GM12891 (cell line): ENCODE data around the gene ERO1A.

Source experiments
- POLR2A ChIP-seq: IDR thresholded peaks from 2 replicates; pipeline ENCODE4 v1.6.1; 2011; ENCODE audit warnings: low read depth, low read length, control low read depth
- POLR2AphosphoS5 ChIP-seq: IDR thresholded peaks from 2 replicates; pipeline ENCODE4 v1.6.1; 2011; ENCODE audit warnings: low read depth, low read length, control low read depth
- POU2F2 ChIP-seq: IDR thresholded peaks from 2 replicates; pipeline ENCODE4 v1.6.1; 2011; ENCODE audit warnings: low read depth, mild to moderate bottlenecking, control low read depth, low read length, moderate library complexity
- TAF1 ChIP-seq: IDR thresholded peaks from 2 replicates; pipeline ENCODE4 v1.6.1; 2011; ENCODE audit warnings: low read depth, low read length, control low read depth

DNA sequence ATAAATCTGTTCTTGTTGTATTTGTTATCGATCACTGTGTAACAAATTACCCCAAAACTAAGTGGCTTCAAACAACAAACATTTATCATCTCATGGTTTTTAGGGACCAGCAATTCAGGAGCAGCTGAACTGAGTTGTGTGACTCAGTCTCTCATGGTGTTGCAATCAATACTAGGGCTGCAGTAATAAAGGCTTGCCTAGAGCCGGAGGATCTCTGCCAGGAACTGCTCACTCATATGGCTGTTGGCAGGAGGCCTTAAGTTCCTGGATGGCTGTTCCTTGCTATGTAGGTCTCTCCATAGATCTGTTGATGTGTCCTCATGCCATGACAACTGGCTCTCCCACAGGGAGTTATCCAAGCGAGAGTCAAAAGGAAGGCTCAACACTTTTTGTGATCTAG lies 7.9 kb upstream of the ERO1A start:
- TF ChIP-seq POLR2A (no peak), POLR2AphosphoS5 (no peak), TAF1 (no peak), POU2F2 (no peak)
